ENCODE results near the gene SUSD6. TPM values are rescaled to one million over a fixed set of nuclear protein-coding genes. Genes with fewer than 3 reads are reported as not detected.
A peak's percentile ranks its signal among the peaks of the same experiment; 100 is the strongest.

The SUSD6 gene
- total RNA-seq, 3 donors from 2014 or later (not counting 1 experiment from before 2014, with no cell fraction given): 119 to 144 (median 140) TPM

GRCh38 chr14:69626132-69626500 lies 14.7 kb downstream of the SUSD6 start:
- Histone ChIP-seq H3K36me3 (ENCODE audit: control insufficient read depth, insufficient read depth, low read length) (no peaks in the 10 kb centered on the region), H3K4me1 (ENCODE audit: control insufficient read depth, insufficient read depth, low read length) (peaks cover 72% of the 10 kb centered on the region), H3K27ac (ENCODE audit: low read length) (peak overlapping the region; percentile 89), H3K9me3 (ENCODE audit: control insufficient read depth, insufficient read depth, low read length) (no peaks in the 10 kb centered on the region), H3K27me3 (ENCODE audit: control insufficient read depth, insufficient read depth, low read length) (no peaks in the 10 kb centered on the region), H3K4me3 (ENCODE audit: low read length) (no peak overlapping the region)
- Mint-ChIP-seq H3K4me1 (peaks cover 81 to 86% of the 10 kb centered on the region in 2 donors), H3K36me3 (no peaks in the 10 kb centered on the region), H3K27ac (peak overlapping the region; percentile 92 to 97), H3K9me3 (no peaks in the 10 kb centered on the region), H3K27me3 (ENCODE audit: low read depth in 2 of 2) (no peaks in the 10 kb centered on the region), H3K4me3 (peak overlapping the region; percentile 88)
- no peak for DNase-seq
- WGBS (ENCODE audit: insufficient coverage): 69% methylated on average over 5 of the region's 5 CpGs
- intact Hi-C loops (cut with micrococcal nuclease): loop anchor here (5.0 kb wide), 1 partner anchor 41 kb away; no protein-coding TSS in a partner anchor
- ATAC-seq: no peak
- no peak for TF ChIP-seq CTCF (IDR thresholded peaks at IDR 0.05)

- peak overlapping the region; percentile 8 for H3K4me3 Mint-ChIP-seq
- Histone ChIP-seq H3K36me3 (ENCODE audit: control insufficient read depth, insufficient read depth, low read length) (no peaks in the 10 kb centered on the region), H3K9me3 (ENCODE audit: control insufficient read depth, insufficient read depth, low read length) (no peaks in the 10 kb centered on the region), H3K27ac (ENCODE audit: low read length) (peak overlapping the region; percentile 15), H3K27me3 (ENCODE audit: control insufficient read depth, insufficient read depth, low read length) (no peaks in the 10 kb centered on the region), H3K4me3 (ENCODE audit: low read length) (no peak overlapping the region), H3K4me1 (ENCODE audit: control insufficient read depth, insufficient read depth, low read length) (peaks cover 68% of the 10 kb centered on the region)
- no peaks in the 10 kb centered on the region for H3K36me3 Mint-ChIP-seq
- WGBS (ENCODE audit: insufficient coverage): 80% methylated on average over 9 of the region's 9 CpGs
- H3K27ac Mint-ChIP-seq: peak overlapping the region; percentile 71 to 92
- ATAC-seq (no peak), DNase-seq (no peak)
- intact Hi-C loops (cut with micrococcal nuclease): loop anchor here (5.0 kb wide), 1 partner anchor 38 kb away; no protein-coding TSS in a partner anchor
- no peak for TF ChIP-seq CTCF (IDR thresholded peaks at IDR 0.05)
- H3K4me1 Mint-ChIP-seq: peaks cover 96% of the 10 kb centered on the region in 2 donors
- no peaks in the 10 kb centered on the region for H3K27me3 Mint-ChIP-seq (ENCODE audit: low read depth in 2 of 2)
- H3K9me3 Mint-ChIP-seq: no peaks in the 10 kb centered on the region
Observed at GRCh38 chr14:69629225-69630127, 18.1 kb downstream of the SUSD6 start.

GRCh38 chr14:69630360-69630759 lies 19.0 kb downstream of the SUSD6 start:
- H3K4me3 ChIP-seq (ENCODE audit: low read length): no peak overlapping the region
- H3K9me3 ChIP-seq (ENCODE audit: control insufficient read depth, insufficient read depth, low read length): no peaks in the 10 kb centered on the region
- ATAC-seq: no peak
- peaks cover 97 to 98% of the 10 kb centered on the region in 2 donors for H3K4me1 Mint-ChIP-seq
- no peaks in the 10 kb centered on the region for H3K27me3 Mint-ChIP-seq (ENCODE audit: low read depth in 2 of 2)
- H3K27ac ChIP-seq (ENCODE audit: low read length): no peak overlapping the region
- no peak for DNase-seq
- TF ChIP-seq CTCF (IDR thresholded peaks at IDR 0.05): no peak
- H3K9me3 Mint-ChIP-seq: no peaks in the 10 kb centered on the region
- peak overlapping the region; percentile 8 for H3K4me3 Mint-ChIP-seq
- no peaks in the 10 kb centered on the region for H3K27me3 ChIP-seq (ENCODE audit: control insufficient read depth, insufficient read depth, low read length)
- H3K27ac Mint-ChIP-seq: peak overlapping the region; percentile 71 to 92
- 86% methylated on average over 2 of the region's 2 CpGs for WGBS (ENCODE audit: insufficient coverage)
- no peaks in the 10 kb centered on the region for H3K36me3 ChIP-seq (ENCODE audit: control insufficient read depth, insufficient read depth, low read length)
- H3K36me3 Mint-ChIP-seq: no peaks in the 10 kb centered on the region
- H3K4me1 ChIP-seq (ENCODE audit: control insufficient read depth, insufficient read depth, low read length): peaks cover 64% of the 10 kb centered on the region
- intact Hi-C loops (cut with micrococcal nuclease): no loop called here
